AG09319 (cell line): ENCODE data around the gene TMEM235.
"Not testable (repeated sequence)": the region's sequence is repeated elsewhere in the genome, so short reads cannot be mapped to it uniquely, and the experiment has no call there.

Source experiments
- DNase-seq: peaks from one replicate; pipeline ENCODE4 v3.0.0-alpha.2; 2010; ENCODE audit warnings: low read depth; ENCODE audit errors: extremely low read depth
- TF ChIP-seq, protein P1 (sequence below): IDR thresholded peaks from 2 replicates; pipeline ENCODE4 v1.5.1; 2011; ENCODE audit warnings: low read depth, mild to moderate bottlenecking, inconsistent platforms, low read length, moderate library complexity

TMEM235 gene

DNA sequence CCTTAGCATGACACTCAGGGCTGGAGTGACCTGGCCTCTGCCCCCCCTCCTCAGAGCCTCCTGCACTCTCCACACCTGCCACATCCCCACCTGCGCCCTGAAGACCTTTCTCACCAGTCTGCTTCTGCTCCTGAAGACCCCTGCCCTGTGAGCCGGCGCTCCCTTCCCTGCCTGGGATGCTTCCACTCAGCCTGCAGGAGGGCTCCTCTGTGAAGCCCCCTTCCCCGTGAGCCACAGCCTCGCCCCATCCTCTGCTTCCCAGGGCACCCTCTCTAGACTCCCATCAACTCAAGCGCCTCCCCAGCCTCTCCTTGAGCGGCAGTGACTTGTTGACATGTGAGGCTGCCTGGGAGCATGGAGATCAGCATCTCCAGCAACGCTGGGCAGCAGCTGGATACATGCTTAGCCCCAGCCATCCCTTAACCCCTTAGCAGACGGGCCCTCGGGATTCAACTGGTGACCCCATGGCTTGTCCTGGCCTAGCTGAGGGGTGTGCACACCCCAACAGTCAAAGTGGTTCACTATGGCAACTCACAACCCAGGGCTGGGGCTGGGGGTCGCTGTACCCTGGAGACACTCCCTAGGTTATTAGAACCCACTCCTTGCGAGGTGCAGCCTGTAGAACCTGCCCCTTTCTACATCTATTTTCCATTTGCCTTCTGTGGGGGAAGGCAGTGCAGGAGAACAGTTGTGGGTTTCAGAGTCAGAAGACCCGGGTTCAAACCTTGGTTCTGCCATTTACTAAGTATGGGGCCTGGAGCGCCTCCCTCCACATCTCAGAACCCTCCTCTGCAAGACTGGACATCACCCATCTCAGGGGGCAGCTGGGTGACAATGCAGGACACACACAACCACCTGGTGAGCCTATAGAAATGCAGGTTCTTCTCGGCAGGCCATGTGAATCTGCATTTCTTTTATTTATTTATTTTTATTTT, 21.5 kb downstream of the TMEM235 start:
- no peak for DNase-seq
- TF ChIP-seq, protein P1, sequence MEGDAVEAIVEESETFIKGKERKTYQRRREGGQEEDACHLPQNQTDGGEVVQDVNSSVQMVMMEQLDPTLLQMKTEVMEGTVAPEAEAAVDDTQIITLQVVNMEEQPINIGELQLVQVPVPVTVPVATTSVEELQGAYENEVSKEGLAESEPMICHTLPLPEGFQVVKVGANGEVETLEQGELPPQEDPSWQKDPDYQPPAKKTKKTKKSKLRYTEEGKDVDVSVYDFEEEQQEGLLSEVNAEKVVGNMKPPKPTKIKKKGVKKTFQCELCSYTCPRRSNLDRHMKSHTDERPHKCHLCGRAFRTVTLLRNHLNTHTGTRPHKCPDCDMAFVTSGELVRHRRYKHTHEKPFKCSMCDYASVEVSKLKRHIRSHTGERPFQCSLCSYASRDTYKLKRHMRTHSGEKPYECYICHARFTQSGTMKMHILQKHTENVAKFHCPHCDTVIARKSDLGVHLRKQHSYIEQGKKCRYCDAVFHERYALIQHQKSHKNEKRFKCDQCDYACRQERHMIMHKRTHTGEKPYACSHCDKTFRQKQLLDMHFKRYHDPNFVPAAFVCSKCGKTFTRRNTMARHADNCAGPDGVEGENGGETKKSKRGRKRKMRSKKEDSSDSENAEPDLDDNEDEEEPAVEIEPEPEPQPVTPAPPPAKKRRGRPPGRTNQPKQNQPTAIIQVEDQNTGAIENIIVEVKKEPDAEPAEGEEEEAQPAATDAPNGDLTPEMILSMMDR, result no peak

DNA sequence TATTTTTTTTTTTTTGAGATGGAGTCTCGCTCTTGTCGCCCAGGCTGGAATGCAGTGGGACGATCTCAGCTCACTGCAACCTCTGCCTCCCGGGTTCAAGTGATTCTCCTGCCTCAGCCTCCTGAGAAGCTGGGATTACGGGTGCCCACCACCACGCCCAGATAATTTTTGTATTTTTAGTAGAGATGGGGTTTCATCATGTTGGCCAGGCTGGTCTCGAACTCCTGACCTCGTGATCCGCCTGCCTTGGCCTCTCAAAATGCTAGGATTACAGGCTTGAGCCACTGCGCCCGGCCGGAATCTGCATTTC, 22.2 kb downstream of the TMEM235 start:
- DNase-seq, result not testable (repeated sequence)

DNA sequence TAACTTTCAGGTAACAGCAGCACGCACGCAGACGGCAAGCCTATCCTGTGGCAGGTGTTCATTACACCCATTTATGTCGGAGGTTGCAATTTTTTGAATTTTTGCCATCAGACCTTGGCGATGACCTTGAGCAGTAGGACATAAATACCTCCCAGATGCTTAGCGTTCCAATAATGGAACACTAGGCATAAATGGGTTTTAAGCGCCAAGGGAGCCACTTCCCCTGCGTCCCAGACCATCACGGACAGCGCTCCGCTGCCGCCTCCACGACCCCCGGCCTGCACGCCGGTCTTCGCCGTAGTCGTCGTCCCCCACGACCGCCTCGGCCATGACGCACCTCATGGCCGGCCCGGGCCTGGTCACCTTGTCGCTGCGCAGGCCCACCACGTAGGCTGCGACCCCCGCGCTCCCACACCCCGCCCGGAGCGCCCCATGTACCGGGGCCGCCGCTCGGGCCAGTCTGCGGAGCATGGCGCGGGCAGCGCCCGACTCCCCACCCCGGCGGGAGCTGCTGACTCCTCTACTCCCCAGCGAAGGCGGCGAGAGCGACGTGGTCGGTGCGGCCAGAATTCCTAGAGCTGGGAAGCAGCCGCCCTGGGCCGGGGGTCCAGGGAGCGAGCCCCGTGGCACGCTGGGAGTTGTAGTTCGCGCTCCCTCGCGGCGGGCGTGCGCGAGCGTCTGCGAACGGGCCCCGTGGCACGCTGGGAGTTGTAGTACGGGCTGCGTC, 22.7 kb downstream of the TMEM235 start:
- peak; percentile 40 for DNase-seq
- TF ChIP-seq, protein P1, result no peak

DNA sequence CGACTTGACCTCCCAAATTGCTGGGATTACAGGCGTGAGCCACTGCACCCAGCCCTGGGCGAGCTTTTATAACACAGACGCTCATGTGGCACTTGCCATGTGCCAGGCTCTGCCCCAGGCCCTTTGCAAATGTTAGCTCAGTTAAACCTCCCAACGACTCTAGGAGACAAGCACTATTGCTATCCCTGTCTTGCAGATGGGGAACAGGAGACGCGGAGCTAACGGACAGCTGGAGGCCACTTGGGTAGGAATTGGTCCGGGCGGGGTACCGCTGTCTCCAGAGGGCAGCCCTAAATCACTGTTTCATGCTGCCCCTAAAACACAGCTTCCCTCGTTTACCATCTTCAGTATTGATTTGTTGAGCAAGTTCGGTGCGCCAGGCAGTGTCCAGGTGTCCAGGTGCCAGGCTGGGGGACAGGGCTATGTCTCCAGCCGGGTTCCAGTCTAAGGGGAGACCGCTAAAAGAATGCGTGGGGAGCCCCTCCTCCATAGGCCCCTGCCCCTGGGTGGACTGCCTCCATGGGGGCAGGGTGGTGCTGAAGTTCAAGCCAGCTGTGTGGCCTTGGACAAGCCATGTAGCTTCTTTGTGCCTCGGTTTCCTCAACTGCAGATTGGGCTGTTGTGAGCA, 23.7 kb downstream of the TMEM235 start:
- no peak for DNase-seq
- TF ChIP-seq, protein P1, result no peak

DNA sequence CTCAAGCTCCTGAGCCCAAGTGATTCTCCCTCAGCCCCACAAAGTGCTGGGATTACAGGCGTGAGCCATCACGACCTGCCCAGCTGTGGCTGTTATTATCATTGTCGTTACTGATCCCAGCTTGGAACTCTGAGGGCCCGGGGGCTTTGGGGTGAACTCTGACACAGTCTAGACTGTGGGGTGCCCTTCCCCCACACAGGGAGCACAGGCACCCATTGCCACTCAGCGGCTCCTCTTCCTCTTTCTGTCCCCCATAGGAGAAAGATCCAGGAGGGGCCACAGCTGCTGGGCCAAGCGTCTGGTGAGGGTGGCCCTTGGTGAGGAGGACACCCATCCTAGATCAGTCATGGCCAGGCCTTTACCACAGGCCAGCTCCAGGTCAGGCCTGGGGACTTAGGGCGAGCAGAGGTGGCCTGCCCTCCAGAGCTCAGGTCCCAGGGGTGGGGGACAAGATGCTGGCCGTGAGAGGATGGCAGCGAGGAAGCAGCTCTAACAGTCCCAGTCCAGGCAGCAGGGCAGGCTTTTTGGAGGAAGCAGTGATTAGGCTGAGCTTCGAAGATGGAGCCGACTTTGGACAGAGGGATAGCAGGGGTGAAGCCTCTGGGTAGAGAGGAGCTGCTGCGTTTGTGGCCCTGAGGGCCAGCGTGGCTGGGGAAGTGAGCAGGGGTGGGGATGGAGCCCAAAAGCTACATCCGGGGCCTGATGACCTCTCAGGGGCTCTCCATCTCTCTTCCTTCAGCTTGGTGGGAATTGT, 24.7 kb downstream of the TMEM235 start:
- no peak for DNase-seq
- TF ChIP-seq, protein P1, result no peak

DNA sequence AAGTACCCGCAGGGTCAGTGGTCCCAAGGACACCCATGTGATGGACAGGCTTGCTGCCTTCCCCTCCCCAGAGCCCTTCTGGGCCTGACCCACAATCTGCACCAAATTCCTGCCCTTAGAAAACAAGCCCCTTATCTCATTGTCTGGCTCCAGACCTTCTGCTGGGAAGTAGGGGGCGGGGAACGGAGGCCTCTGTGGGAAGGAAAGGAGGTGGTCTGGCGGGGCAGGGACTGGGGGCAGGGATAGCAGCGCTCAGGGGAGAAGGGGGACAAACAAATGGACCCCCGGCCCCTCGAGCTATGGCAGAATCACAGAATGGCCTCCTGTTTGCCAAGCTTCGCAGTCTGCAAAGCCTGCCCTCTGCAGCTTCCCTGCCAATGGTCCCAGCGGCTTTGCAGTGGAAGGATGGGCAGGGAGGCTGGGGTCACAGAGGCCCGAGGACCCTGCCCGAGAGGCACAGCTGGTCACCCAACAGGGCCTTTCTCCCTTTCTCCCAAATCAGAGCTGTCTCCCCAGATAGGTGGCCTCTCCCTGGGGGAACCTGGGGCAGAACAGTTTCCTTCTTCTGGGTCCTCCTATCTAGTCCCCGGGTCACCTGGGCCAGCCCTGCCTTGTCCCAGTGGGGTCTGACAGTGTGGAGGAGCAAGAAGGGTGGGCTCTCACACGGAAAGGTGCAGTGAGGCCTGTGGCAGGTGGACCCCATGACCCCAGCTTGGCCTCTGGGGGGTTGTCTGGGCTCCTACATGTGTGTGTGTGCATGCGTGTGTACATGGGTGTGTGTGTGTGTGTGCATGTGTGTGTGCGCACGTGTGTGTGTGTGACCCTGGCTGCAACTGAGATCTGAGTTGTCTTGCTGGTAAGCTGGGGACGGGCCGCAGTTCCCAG, 25.5 kb downstream of the TMEM235 start:
- DNase-seq, result no peak
- TF ChIP-seq, protein P1, result no peak
